Measurements from ENCODE around the gene IL36A. TPM values are rescaled to one million over a fixed set of nuclear protein-coding genes. Genes with fewer than 3 reads are reported as not detected.

The IL36A gene
- total RNA-seq, 1 experiment from 2014 or later, result not detected

DNA sequence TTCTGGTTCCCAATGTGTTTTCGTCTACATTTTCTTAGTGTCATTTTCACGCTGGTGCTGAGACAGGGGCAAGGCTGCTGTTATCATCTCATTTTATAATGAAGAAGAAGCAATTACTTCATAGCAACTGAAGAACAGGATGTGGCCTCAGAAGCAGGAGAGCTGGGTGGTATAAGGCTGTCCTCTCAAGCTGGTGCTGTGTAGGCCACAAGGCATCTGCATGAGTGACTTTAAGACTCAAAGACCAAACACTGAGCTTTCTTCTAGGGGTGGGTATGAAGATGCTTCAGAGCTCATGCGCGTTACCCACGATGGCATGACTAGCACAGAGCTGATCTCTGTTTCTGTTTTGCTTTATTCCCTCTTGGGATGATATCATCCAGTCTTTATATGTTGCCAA is 20.2 kb upstream of the IL36A start:
- Histone ChIP-seq H3K4me1 (replicated peaks; ENCODE audit: insufficient read depth) (no peaks in the 10 kb centered on the region), H3K79me2 (ENCODE audit: low read depth) (no peaks in the 10 kb centered on the region), H3K27ac (no peak overlapping the region), H3K4me3 (no peak overlapping the region), H3K36me3 (ENCODE audit: low read depth) (no peaks in the 10 kb centered on the region), H4K20me1 (ENCODE audit: insufficient read depth) (no peaks in the 10 kb centered on the region), H3K4me2 (no peak overlapping the region), H3F3A (ENCODE audit: insufficient read depth, low read depth) (no peaks in the 10 kb centered on the region), H2AFZ (no peak overlapping the region), H3K9me2 (ENCODE audit: insufficient read depth) (no peaks in the 10 kb centered on the region), H3K27me3 (ENCODE audit: insufficient read depth, low read depth) (no peaks in the 10 kb centered on the region), H3K9me3 (ENCODE audit: insufficient read depth, low read depth) (0 out of 2 replicates have a peak, but pooled peaks cover 3% of the 10 kb centered on the region)
- CTCF ChIA-PET, result interaction anchor here (1.3 kb wide), 1 partner anchor 95 kb away, joined by 3 read pairs; no protein-coding TSS in a partner anchor
- POLR2A ChIA-PET (ENCODE audit: unreplicated experiment), result no interaction called here
- no peak for DNase-seq
- BruUV-seq (replicated peaks), result no TSS peak
- intact Hi-C loops (cut with micrococcal nuclease; ENCODE audit: unreplicated experiment), result no loop called here
- TF ChIP-seq, protein P1, sequence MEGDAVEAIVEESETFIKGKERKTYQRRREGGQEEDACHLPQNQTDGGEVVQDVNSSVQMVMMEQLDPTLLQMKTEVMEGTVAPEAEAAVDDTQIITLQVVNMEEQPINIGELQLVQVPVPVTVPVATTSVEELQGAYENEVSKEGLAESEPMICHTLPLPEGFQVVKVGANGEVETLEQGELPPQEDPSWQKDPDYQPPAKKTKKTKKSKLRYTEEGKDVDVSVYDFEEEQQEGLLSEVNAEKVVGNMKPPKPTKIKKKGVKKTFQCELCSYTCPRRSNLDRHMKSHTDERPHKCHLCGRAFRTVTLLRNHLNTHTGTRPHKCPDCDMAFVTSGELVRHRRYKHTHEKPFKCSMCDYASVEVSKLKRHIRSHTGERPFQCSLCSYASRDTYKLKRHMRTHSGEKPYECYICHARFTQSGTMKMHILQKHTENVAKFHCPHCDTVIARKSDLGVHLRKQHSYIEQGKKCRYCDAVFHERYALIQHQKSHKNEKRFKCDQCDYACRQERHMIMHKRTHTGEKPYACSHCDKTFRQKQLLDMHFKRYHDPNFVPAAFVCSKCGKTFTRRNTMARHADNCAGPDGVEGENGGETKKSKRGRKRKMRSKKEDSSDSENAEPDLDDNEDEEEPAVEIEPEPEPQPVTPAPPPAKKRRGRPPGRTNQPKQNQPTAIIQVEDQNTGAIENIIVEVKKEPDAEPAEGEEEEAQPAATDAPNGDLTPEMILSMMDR (conservative IDR thresholded peaks at IDR 0.05), result no peak
- no peak for TF ChIP-seq EZH2 (IDR thresholded peaks at IDR 0.05; ENCODE audit: low read depth)

DNA sequence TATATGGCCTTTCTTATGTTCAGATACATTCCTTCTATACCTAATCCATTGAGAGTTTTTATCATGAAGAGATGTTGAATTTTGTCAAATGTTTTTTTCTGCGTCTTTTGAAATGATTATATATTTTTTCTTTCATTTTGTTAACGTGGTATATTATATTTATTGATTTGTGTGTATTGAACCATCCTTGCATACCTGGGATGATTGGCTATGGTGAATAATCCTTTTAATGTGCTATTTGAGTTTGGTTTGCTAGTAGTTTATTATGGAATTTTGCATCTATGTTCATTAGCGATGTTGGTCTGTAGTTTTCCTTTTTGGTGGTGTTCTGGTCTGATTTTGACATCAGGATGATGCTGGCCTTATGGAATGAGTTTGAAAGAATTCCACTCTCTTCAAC is 15.6 kb upstream of the IL36A start:
- BruUV-seq (replicated peaks), result no TSS peak
- H3K9me3 ChIP-seq (ENCODE audit: insufficient read depth, low read depth), result peaks cover 23% of the 10 kb centered on the region
- no peaks in the 10 kb centered on the region for H3K27me3 ChIP-seq (ENCODE audit: insufficient read depth, low read depth)
- H3K4me1 ChIP-seq (replicated peaks; ENCODE audit: insufficient read depth), result no peaks in the 10 kb centered on the region
- no peak for TF ChIP-seq EZH2 (IDR thresholded peaks at IDR 0.05; ENCODE audit: low read depth)
- TF ChIP-seq, protein P1 (conservative IDR thresholded peaks at IDR 0.05), result no peak
- POLR2A ChIA-PET (ENCODE audit: unreplicated experiment), result no interaction called here
- H3K9me2 ChIP-seq (ENCODE audit: insufficient read depth), result no peaks in the 10 kb centered on the region; the same call in 1 of the 2 replicates
- no peaks in the 10 kb centered on the region for H3K36me3 ChIP-seq (ENCODE audit: low read depth)
- CTCF ChIA-PET, result no interaction called here
- no peaks in the 10 kb centered on the region for H4K20me1 ChIP-seq (ENCODE audit: insufficient read depth)
- no peak overlapping the region for H3K27ac ChIP-seq
- H3F3A ChIP-seq (ENCODE audit: insufficient read depth, low read depth), result no peaks in the 10 kb centered on the region
- intact Hi-C loops (cut with micrococcal nuclease; ENCODE audit: unreplicated experiment), result no loop called here
- no peak overlapping the region for H3K4me3 ChIP-seq
- no peak overlapping the region for H3K4me2 ChIP-seq
- H2AFZ ChIP-seq, result no peak overlapping the region
- H3K79me2 ChIP-seq (ENCODE audit: low read depth), result no peaks in the 10 kb centered on the region
- no peak for DNase-seq

DNA sequence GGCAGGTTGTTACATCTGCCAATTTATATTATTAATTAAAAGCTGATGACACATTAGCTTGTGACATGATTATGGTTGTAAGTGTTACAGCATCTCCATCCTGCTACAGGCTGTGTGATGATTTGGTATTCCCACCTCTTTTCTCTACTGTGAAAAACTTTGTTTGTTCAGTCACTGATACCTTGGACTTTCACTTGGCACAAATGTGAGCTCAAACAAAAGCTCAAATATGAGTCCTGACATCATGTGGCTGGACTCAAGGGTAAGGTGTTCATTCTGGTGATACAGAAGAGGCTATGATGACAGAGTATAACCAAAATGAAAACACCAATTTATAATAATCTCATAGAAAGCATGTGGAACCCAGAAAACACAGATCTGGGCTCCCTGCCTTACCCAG is 11.4 kb upstream of the IL36A start:
- Histone ChIP-seq H3K4me1 (replicated peaks; ENCODE audit: insufficient read depth) (no peaks in the 10 kb centered on the region), H2AFZ (no peak overlapping the region), H3F3A (ENCODE audit: insufficient read depth, low read depth) (no peaks in the 10 kb centered on the region), H3K4me3 (no peak overlapping the region), H3K9me2 (ENCODE audit: insufficient read depth) (no peaks in the 10 kb centered on the region; the same call in 1 of the 2 replicates), H3K9me3 (ENCODE audit: insufficient read depth, low read depth) (peaks cover 20% of the 10 kb centered on the region), H3K79me2 (ENCODE audit: low read depth) (no peaks in the 10 kb centered on the region), H3K27ac (no peak overlapping the region), H3K4me2 (no peak overlapping the region), H4K20me1 (ENCODE audit: insufficient read depth) (no peaks in the 10 kb centered on the region), H3K36me3 (ENCODE audit: low read depth) (no peaks in the 10 kb centered on the region), H3K27me3 (ENCODE audit: insufficient read depth, low read depth) (no peaks in the 10 kb centered on the region)
- no TSS peak for BruUV-seq (replicated peaks)
- no peak for DNase-seq
- TF ChIP-seq EZH2 (IDR thresholded peaks at IDR 0.05; ENCODE audit: low read depth), result no peak
- TF ChIP-seq, protein P1 (conservative IDR thresholded peaks at IDR 0.05), result no peak
- intact Hi-C loops (cut with micrococcal nuclease; ENCODE audit: unreplicated experiment), result no loop called here
- CTCF ChIA-PET, result no interaction called here
- POLR2A ChIA-PET (ENCODE audit: unreplicated experiment), result no interaction called here
